Upper lobe of left lung (tissue), 6 donors: ENCODE data around the gene PATE1. TPM values are rescaled to one million over a fixed set of nuclear protein-coding genes. Genes with fewer than 3 reads are reported as not detected.
"Not testable (repeated sequence)": the region's sequence is repeated elsewhere in the genome, so short reads cannot be mapped to it uniquely, and the experiment has no call there.

Source experiments
- ATAC-seq, 2 donors: fragments of 200-7000 bp; cut with Tn5 transposase; one replicate each; pipeline ENCODE4 v1.9.1; 2022; ENCODE audit warnings: mild to moderate bottlenecking in 2 of 2, moderate library complexity in 2 of 2; ENCODE audit not compliant: low FRiP score in 2 of 2
- DNase-seq, 2 donors: peaks; one replicate each; pipeline ENCODE4 v3.0.0-alpha.2; 2019 to 2020
- H3K27ac ChIP-seq, 4 donors: fragments of 200-600 bp; sonication (generic); one replicate each; pipeline ENCODE4 v1.5.1; 2016 to 2019
- H3K27me3 ChIP-seq, 4 donors: fragments of 200-600 bp; sonication (generic); one replicate each; pipeline ENCODE4 v1.5.1; 2017 to 2019
- H3K36me3 ChIP-seq, 4 donors: fragments of 200-600 bp; sonication (generic); one replicate each; pipeline ENCODE4 v1.5.1; 2016 to 2019
- H3K4me1 ChIP-seq, 4 donors: fragments of 200-600 bp; sonication (generic); one replicate each; pipeline ENCODE4 v1.5.1; 2018 to 2019
- H3K4me3 ChIP-seq, 4 donors: fragments of 200-600 bp; sonication (generic); one replicate each; pipeline ENCODE4 v1.5.1; 2017 to 2019; ENCODE audit warnings: mild to moderate bottlenecking in 2 of 4, moderate library complexity in 1 of 4
- H3K9me3 ChIP-seq, 4 donors: fragments of 200-600 bp; sonication (generic); one replicate each; pipeline ENCODE4 v1.5.1; 2018 to 2019
- CTCF ChIP-seq, 6 experiments: fragments of 450-650 bp in 4 of 6; fragments of 200-600 bp in 2 of 6; sonication (generic) in 2 of 6; IDR thresholded peaks; one replicate each; pipeline ENCODE4 v1.5.1; 2016 to 2019; ENCODE audit warnings: antibody characterized with exemption in 6 of 6
- EP300 ChIP-seq, 4 donors: sonication (generic); formaldehyde crosslinking; IDR thresholded peaks; one replicate each; pipeline ENCODE4 v1.5.1; 2017; ENCODE audit warnings: antibody characterized with exemption in 4 of 4, control low read depth in 2 of 4
- POLR2A ChIP-seq, 4 donors: fragments of 450-650 bp; IDR thresholded peaks; one replicate each; pipeline ENCODE4 v1.5.1; 2016 to 2017; ENCODE audit warnings: antibody characterized with exemption in 4 of 4, mild to moderate bottlenecking in 2 of 4
- POLR2AphosphoS5 ChIP-seq, 2 donors: sonication (generic); formaldehyde crosslinking; IDR thresholded peaks; one replicate each; pipeline ENCODE4 v1.5.1; 2017; ENCODE audit warnings: antibody characterized with exemption in 2 of 2
- WGBS, 2 donors: methylation state at CpG; one replicate each; pipeline ENCODE4 v1.1.5; 2017 to 2018; 5-methylcytosine and 5-hydroxymethylcytosine counted together
- total RNA-seq, 6 donors: library from RNA; depleted of rRNA in 4 of 6; stranded (reverse); fragments of >200 nt in 4 of 6; gene quantifications; one replicate each; pipeline versions ENCODE4 v1.1.0 to v1.2.1, GENCODE V29; 2016 to 2021
- donor health status: DM: no; HTN: no; CAD: no; lungs with moderate emphysema.
- donor health status: DM: no; HTN: yes; CAD: no; lungs with severe emphysema.

PATE1 gene
- total RNA-seq = not detected

GRCh38 chr11:125745979-125746378 is at the start of gene PATE1:
TSS of gene PATE1 (plus strand) at chr11:125746279. CDS start at chr11:125746305, 26 bp downstream.
- no peaks in the 10 kb centered on the region for H3K4me1 ChIP-seq
- ATAC-seq (no peak), DNase-seq (no peak)
- no peak within 1 kb of the TSS for H3K27ac ChIP-seq
- WGBS, 2 donors = 76 to 81% methylated on average over 3 of the region's 3 CpGs
- no peaks in the 10 kb centered on the region for H3K9me3 ChIP-seq
- H3K36me3 ChIP-seq = no peaks in the 10 kb centered on the region
- no peaks in the 10 kb centered on the region for H3K27me3 ChIP-seq
- no peak within 1 kb of the TSS for H3K4me3 ChIP-seq
- no peak for TF ChIP-seq EP300 (IDR thresholded peaks at IDR 0.05)
- no peak for TF ChIP-seq POLR2A (IDR thresholded peaks at IDR 0.05)
- no peak for TF ChIP-seq POLR2AphosphoS5 (IDR thresholded peaks at IDR 0.05)
- TF ChIP-seq CTCF (IDR thresholded peaks at IDR 0.05) = no peak

- DNase-seq (no peak), ATAC-seq (no peak)
- Histone ChIP-seq H3K4me3 (no peak overlapping the region), H3K36me3 (no peaks in the 10 kb centered on the region), H3K27ac (no peak overlapping the region), H3K9me3 (no peaks in the 10 kb centered on the region), H3K27me3 (no peaks in the 10 kb centered on the region), H3K4me1 (no peaks in the 10 kb centered on the region)
- 80 to 81% methylated on average over 6 of the region's 6 CpGs for WGBS, 2 donors
- no peak for TF ChIP-seq POLR2AphosphoS5 (IDR thresholded peaks at IDR 0.05)
- TF ChIP-seq EP300 (IDR thresholded peaks at IDR 0.05) = no peak
- no peak for TF ChIP-seq POLR2A (IDR thresholded peaks at IDR 0.05)
- no peak for TF ChIP-seq CTCF (IDR thresholded peaks at IDR 0.05)
These were observed 45.0 kb upstream of the PATE1 start for GRCh38 chr11:125701018-125701610.

DNA sequence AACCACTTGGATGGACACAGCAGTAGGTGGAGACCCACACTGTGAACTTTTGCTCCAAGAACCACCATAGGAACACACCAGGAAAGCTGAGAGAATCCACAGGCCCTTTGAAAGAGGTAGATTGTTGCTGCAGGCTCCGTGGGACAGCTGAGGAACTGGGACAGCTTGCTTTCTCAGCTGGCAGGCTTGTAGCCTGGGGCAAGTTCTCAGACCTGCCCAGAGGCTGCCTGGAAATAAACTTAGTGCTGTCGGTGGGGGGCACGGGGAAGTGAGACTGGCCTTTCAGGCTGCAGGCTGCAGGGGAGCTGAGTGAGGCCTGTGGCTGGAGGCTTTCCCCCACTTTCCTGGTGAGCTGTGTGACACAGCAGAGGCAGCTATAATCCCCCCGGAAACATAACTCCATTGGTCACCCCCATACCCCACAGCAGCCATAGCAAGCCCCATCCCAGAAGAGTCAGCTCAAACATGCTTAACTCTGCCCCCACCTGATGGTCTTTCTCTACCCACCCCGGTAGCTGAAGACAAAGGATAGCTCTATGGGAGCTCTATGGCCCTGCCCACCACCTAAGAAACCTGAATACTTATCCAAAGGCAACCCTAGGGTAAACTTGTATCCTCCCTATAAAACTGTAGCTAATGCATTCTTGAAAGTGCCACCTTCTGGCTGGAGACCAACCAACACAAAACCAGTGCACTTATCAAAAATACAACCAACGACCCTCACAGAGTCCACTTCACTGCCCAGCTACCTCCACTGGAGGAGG is 44.0 kb upstream of the PATE1 start:
- ATAC-seq (no peak), DNase-seq (no peak)
- Histone ChIP-seq H3K27me3 (no peaks in the 10 kb centered on the region), H3K27ac (no peak overlapping the region), H3K4me1 (no peaks in the 10 kb centered on the region), H3K9me3 (no peaks in the 10 kb centered on the region), H3K4me3 (no peak overlapping the region), H3K36me3 (no peaks in the 10 kb centered on the region)
- TF ChIP-seq EP300 (IDR thresholded peaks at IDR 0.05) = no peak
- TF ChIP-seq POLR2AphosphoS5 (IDR thresholded peaks at IDR 0.05) = no peak
- TF ChIP-seq POLR2A (IDR thresholded peaks at IDR 0.05) = no peak
- TF ChIP-seq CTCF (IDR thresholded peaks at IDR 0.05) = no peak
- WGBS, 2 donors = 48 to 57% methylated on average over 6 of the region's 6 CpGs

GRCh38 chr11:125704686-125705085 is 41.4 kb upstream of the PATE1 start:
- peak in 1 of 2 donors; percentile 61 for DNase-seq
- not testable (repeated sequence) for H3K4me3 ChIP-seq, ATAC-seq, H3K4me1 ChIP-seq, H3K27me3 ChIP-seq, H3K36me3 ChIP-seq, H3K27ac ChIP-seq, H3K9me3 ChIP-seq
- 98% methylated on average over 18 of the region's 24 CpGs; no CpG with 5 or more reads in 1 of the 2 donors for WGBS, 2 donors

- no peaks in the 10 kb centered on the region for H3K36me3 ChIP-seq
- DNase-seq (no peak), ATAC-seq (no peak)
- no peak overlapping the region for H3K27ac ChIP-seq
- 85 to 90% methylated on average over 6 of the region's 6 CpGs for WGBS, 2 donors
- H3K4me3 ChIP-seq = no peak overlapping the region
- no peaks in the 10 kb centered on the region for H3K9me3 ChIP-seq
- H3K4me1 ChIP-seq = no peaks in the 10 kb centered on the region
- no peaks in the 10 kb centered on the region for H3K27me3 ChIP-seq
- TF ChIP-seq CTCF (IDR thresholded peaks at IDR 0.05) (no peak), EP300 (IDR thresholded peaks at IDR 0.05) (no peak), POLR2A (IDR thresholded peaks at IDR 0.05) (no peak), POLR2AphosphoS5 (IDR thresholded peaks at IDR 0.05) (no peak)
These were observed 25.3 kb upstream of the PATE1 start for GRCh38 chr11:125720781-125721180.
